ENCODE results near the gene CLK2. TPM values are rescaled to one million over a fixed set of nuclear protein-coding genes. Genes with fewer than 3 reads are reported as not detected.
A peak's percentile ranks its signal among the peaks of the same experiment; 100 is the strongest.

The CLK2 gene
- total and polyA plus RNA-seq, 2 of the 13 experiments (the other 11 are each of a cell fraction or from before 2014, with no cell fraction given) = 20.1 to 73.5 TPM

GRCh38 chr1:155277902-155278688 is 4.8 kb upstream of the CLK2 start (continued):
- TF ChIP-seq CAMTA2 (CRISPR knock-in tag; IDR thresholded peaks at IDR 0.05; ENCODE audit: borderline replicate concordance) (no peak; the same call in none of the 2 replicates), ARID2 (CRISPR knock-in tag; IDR thresholded peaks at IDR 0.05; ENCODE audit: borderline replicate concordance) (no peak), U2AF1 (optimal IDR thresholded peaks at IDR 0.05; ENCODE audit: low read depth, low read length) (no peak), ZNF660 (CRISPR knock-in tag; IDR thresholded peaks at IDR 0.05; ENCODE audit: borderline replicate concordance, low read depth) (no peak), HDAC2 (CRISPR knock-in tag; IDR thresholded peaks at IDR 0.05) (no peak), SOX5 (CRISPR knock-in tag; IDR thresholded peaks at IDR 0.05; ENCODE audit: borderline replicate concordance) (no peak), RELA (CRISPR knock-in tag; IDR thresholded peaks at IDR 0.05) (no peak), ZNF333 (CRISPR knock-in tag; IDR thresholded peaks at IDR 0.05; ENCODE audit: borderline replicate concordance) (no peak), ISX (CRISPR knock-in tag; conservative IDR thresholded peaks at IDR 0.05) (no peak), TEAD3 (CRISPR knock-in tag; optimal IDR thresholded peaks at IDR 0.05; ENCODE audit: borderline replicate concordance) (peak; percentile 33), MIER2 (CRISPR knock-in tag; IDR thresholded peaks at IDR 0.05) (peak; percentile 92), SAP130 (CRISPR knock-in tag; IDR thresholded peaks at IDR 0.05; ENCODE audit: low read depth) (peak; percentile 86), HBP1 (CRISPR knock-in tag; IDR thresholded peaks at IDR 0.05; ENCODE audit: low read depth) (peak; percentile 85; the same call in 1 of the 2 replicates)
- TF ChIP-seq, protein P1, sequence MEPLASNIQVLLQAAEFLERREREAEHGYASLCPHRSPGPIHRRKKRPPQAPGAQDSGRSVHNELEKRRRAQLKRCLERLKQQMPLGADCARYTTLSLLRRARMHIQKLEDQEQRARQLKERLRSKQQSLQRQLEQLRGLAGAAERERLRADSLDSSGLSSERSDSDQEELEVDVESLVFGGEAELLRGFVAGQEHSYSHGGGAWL (CRISPR knock-in tag; IDR thresholded peaks at IDR 0.05) = no peak
- TF ChIP-seq, protein P2, sequence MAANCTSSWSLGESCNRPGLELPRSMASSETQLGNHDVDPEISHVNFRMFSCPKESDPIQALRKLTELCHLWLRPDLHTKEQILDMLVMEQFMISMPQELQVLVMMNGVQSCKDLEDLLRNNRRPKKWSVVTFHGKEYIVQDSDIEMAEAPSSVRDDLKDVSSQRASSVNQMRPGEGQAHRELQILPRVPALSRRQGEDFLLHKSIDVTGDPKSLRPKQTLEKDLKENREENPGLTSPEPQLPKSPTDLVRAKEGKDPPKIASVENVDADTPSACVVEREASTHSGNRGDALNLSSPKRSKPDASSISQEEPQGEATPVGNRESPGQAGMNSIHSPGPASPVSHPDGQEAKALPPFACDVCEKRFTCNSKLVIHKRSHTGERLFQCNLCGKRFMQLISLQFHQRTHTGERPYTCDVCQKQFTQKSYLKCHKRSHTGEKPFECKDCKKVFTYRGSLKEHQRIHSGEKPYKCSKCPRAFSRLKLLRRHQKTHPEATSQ (CRISPR knock-in tag; IDR thresholded peaks at IDR 0.05; ENCODE audit: borderline replicate concordance) = no peak
- TF ChIP-seq, protein P3, sequence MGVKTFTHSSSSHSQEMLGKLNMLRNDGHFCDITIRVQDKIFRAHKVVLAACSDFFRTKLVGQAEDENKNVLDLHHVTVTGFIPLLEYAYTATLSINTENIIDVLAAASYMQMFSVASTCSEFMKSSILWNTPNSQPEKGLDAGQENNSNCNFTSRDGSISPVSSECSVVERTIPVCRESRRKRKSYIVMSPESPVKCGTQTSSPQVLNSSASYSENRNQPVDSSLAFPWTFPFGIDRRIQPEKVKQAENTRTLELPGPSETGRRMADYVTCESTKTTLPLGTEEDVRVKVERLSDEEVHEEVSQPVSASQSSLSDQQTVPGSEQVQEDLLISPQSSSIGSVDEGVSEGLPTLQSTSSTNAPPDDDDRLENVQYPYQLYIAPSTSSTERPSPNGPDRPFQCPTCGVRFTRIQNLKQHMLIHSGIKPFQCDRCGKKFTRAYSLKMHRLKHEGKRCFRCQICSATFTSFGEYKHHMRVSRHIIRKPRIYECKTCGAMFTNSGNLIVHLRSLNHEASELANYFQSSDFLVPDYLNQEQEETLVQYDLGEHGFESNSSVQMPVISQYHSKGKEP (CRISPR knock-in tag; IDR thresholded peaks at IDR 0.05) = no peak
- TF ChIP-seq, protein P4, sequence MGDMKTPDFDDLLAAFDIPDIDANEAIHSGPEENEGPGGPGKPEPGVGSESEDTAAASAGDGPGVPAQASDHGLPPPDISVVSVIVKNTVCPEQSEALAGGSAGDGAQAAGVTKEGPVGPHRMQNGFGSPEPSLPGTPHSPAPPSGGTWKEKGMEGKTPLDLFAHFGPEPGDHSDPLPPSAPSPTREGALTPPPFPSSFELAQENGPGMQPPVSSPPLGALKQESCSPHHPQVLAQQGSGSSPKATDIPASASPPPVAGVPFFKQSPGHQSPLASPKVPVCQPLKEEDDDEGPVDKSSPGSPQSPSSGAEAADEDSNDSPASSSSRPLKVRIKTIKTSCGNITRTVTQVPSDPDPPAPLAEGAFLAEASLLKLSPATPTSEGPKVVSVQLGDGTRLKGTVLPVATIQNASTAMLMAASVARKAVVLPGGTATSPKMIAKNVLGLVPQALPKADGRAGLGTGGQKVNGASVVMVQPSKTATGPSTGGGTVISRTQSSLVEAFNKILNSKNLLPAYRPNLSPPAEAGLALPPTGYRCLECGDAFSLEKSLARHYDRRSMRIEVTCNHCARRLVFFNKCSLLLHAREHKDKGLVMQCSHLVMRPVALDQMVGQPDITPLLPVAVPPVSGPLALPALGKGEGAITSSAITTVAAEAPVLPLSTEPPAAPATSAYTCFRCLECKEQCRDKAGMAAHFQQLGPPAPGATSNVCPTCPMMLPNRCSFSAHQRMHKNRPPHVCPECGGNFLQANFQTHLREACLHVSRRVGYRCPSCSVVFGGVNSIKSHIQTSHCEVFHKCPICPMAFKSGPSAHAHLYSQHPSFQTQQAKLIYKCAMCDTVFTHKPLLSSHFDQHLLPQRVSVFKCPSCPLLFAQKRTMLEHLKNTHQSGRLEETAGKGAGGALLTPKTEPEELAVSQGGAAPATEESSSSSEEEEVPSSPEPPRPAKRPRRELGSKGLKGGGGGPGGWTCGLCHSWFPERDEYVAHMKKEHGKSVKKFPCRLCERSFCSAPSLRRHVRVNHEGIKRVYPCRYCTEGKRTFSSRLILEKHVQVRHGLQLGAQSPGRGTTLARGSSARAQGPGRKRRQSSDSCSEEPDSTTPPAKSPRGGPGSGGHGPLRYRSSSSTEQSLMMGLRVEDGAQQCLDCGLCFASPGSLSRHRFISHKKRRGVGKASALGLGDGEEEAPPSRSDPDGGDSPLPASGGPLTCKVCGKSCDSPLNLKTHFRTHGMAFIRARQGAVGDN (CRISPR knock-in tag; IDR thresholded peaks at IDR 0.05) = no peak
- TF ChIP-seq, protein P5, sequence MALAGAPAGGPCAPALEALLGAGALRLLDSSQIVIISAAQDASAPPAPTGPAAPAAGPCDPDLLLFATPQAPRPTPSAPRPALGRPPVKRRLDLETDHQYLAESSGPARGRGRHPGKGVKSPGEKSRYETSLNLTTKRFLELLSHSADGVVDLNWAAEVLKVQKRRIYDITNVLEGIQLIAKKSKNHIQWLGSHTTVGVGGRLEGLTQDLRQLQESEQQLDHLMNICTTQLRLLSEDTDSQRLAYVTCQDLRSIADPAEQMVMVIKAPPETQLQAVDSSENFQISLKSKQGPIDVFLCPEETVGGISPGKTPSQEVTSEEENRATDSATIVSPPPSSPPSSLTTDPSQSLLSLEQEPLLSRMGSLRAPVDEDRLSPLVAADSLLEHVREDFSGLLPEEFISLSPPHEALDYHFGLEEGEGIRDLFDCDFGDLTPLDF (CRISPR knock-in tag; IDR thresholded peaks at IDR 0.05) = no peak

Data from HepG2 (cell line).